DMS114 treated with DMSO at 0.1 percent for 48 hours (cell line): ENCODE measurements around the gene GIPC2.
"Not testable (repeated sequence)": the region's sequence is repeated elsewhere in the genome, so short reads cannot be mapped to it uniquely, and the experiment has no call there.

Source experiments
- DNase-seq: peaks from one replicate; lab custom pipeline; 2025; ENCODE audit not compliant: unreplicated experiment; lab: John Stamatoyannopoulos, UW

The GIPC2 gene

GRCh38 chr1:78094639-78095038 is 48.9 kb downstream of the GIPC2 start:
- no peak for DNase-seq

GRCh38 chr1:78095593-78095992 is 49.8 kb downstream of the GIPC2 start:
- DNase-seq, result no peak

- no peak for DNase-seq
Measured at GRCh38 chr1:78096017-78096416, 50.3 kb downstream of the GIPC2 start.

GRCh38 chr1:78096976-78097375 is 51.2 kb downstream of the GIPC2 start:
- DNase-seq, result no peak

- DNase-seq, result no peak
Measured at GRCh38 chr1:78101051-78101450, 55.3 kb downstream of the GIPC2 start.

GRCh38 chr1:78101514-78101913 is 55.7 kb downstream of the GIPC2 start:
- no peak for DNase-seq

- no peak for DNase-seq
Measured at GRCh38 chr1:78102082-78102481, 56.3 kb downstream of the GIPC2 start.

- DNase-seq, result no peak
Measured at GRCh38 chr1:78102916-78103315, 57.1 kb downstream of the GIPC2 start.

GRCh38 chr1:78104322-78104721 is 58.6 kb downstream of the GIPC2 start:
- no peak for DNase-seq

- DNase-seq, result not testable (repeated sequence)
Measured at GRCh38 chr1:78109659-78110058, 63.9 kb downstream of the GIPC2 start.

- DNase-seq, result no peak
Measured at GRCh38 chr1:78113156-78113916, 67.6 kb downstream of the GIPC2 start.

- peak; percentile 82 for DNase-seq
Measured at GRCh38 chr1:78114034-78114956, 68.5 kb downstream of the GIPC2 start.

GRCh38 chr1:78120485-78120884 is 74.7 kb downstream of the GIPC2 start:
- DNase-seq, result not testable (repeated sequence)

- no peak for DNase-seq
Measured at GRCh38 chr1:78121710-78122109, 75.9 kb downstream of the GIPC2 start.

- no peak for DNase-seq
Measured at GRCh38 chr1:78122389-78122788, 76.6 kb downstream of the GIPC2 start.

GRCh38 chr1:78126506-78126905 is 80.7 kb downstream of the GIPC2 start:
- DNase-seq, result no peak

GRCh38 chr1:78132174-78132947 is 86.6 kb downstream of the GIPC2 start:
- DNase-seq, result no peak

GRCh38 chr1:78132948-78133322 is 87.2 kb downstream of the GIPC2 start:
- no peak for DNase-seq

- DNase-seq, result no peak
Measured at GRCh38 chr1:78136680-78137079, 90.9 kb downstream of the GIPC2 start.

- DNase-seq, result no peak
Measured at GRCh38 chr1:78141531-78142231, 95.9 kb downstream of the GIPC2 start.

- no peak for DNase-seq
Measured at GRCh38 chr1:78142736-78143135, 97.0 kb downstream of the GIPC2 start.
